Measurements from ENCODE around the gene SNTB2.

The SNTB2 gene

DNA sequence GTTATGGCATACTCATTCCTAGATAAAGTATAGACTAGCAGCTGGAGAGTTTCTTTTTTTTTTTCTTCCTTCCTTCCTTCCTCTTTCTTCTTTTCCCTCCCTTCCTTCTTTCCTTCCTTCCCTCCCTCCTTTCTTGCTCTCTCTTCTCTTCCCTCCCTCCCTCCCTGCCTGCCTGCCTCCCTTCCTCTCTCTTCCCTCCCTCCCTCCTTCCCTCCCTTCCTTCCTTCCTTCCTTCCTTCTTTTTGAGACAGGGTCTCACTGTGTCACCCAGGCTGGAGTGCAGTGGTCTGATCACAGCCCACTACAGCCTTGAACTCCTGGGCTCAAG is 7.0 kb upstream of the SNTB2 start:
- DNase-seq (ENCODE audit: low spot score) = no peak

DNA sequence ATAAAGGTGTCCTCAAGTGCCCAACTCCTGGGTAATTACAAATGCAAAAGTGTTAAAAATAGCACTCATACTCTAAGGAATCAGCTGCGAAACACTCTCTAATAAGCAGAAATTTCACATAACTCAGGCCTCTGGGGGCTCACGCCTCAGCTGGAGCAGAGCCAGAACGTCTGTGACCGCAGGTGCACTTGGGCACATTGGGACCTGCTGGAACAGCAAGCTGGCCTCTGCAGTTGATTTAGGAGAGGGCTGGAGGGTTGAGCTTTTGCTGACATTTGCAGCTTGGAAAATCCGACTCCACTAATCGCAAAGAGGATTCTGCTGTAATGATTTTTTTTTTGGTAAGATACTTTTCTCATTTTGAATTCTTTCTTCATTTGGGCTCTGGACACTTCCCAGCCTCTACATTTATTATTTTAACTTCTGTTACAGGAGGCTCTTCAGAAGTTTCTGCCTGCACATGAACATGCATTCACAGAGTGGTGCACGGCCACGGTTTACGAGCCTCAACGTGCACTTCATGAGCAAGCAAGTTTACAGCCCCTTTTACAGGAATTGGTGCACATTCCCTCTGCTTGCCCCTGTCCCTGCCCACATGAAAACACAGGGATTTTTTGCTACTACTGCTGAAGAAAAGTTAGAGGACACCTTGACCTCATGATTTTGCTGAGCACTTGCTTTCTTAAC is 4.1 kb upstream of the SNTB2 start:
- no peak for DNase-seq (ENCODE audit: low spot score)

DNA sequence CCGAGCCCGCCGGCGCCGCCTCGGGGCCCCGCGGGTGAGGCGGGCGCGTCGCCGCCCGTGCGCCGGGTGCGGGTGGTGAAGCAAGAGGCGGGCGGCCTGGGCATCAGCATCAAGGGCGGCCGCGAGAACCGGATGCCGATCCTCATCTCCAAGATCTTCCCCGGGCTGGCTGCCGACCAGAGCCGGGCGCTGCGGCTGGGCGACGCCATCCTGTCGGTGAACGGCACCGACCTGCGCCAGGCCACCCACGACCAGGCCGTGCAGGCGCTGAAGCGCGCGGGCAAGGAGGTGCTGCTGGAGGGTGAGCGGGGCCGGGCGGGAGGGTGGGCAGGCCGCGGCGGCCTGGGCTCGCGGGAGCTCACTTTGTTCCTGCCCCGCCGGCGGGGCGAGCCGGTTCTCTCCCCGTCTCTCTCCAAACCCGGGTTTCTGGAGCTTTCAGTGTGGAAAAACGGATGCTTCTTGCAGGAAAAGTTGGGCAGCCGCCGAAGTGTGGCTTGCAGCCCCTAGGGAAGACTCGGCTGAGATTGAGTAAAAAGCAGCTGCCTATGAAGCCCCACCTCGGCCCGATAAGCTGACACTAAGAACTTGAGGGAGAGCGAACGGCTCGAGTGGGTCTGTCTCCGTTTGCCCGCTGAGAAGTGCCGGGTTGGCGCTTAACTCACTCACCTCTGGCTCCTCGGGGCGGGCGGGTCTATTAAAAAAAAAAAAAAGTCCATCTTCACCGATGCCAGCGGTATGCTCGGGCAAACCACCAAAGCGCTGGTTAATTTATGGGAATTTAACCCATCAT is 677 bp downstream of the SNTB2 start:
- DNase-seq (ENCODE audit: low spot score) = peak; percentile 45

GRCh38 chr16:69188236-69188549 is 1.2 kb downstream of the SNTB2 start:
- peak; percentile 51 for DNase-seq (ENCODE audit: low spot score)

DNA sequence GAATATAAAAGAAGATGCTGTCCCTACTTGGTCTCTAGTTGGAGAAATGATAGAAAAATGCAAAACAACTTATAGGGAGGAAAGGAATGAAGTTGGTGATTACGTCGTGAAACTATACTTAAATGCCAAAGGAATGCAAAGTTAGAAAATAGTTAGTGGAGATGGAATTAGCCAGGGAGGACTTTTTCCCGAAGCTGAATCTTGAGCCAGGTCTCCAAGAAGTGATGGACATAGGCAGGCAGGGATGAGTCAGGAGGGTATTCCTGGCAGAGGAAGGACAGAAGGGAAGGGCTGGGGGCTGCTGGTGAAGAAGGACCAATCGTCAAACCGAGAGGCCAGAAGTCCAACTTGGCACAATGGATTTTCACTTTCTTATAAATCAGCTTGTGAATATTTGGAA is 1.8 kb downstream of the SNTB2 start:
- DNase-seq (ENCODE audit: low spot score) = no peak

DNA sequence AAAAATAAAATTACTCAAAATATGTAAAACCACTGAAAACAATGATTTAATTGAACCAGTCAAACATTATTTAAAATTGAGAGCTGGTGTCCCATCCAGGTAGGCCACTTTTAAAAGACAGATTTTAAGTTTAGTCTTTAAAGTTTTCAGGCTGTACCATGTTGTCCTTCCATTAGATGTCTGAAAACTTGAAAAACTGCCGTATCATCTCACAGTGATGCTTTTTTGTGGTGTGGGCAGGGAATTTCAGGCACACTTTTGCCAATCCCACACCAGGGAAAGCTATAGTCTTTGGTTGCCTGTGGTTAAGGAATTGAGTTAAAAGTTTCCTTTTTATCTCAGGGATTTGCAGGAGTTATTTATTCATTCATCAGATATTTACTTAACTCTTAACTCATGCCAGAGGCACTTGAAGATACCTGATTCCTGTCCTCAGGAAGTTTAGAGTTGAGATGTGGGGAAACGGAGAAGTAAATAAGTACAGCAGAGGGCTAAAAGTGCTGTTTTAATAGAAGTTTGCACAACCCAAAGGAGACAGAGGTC is 3.2 kb downstream of the SNTB2 start:
- no peak for DNase-seq (ENCODE audit: low spot score)

DNA sequence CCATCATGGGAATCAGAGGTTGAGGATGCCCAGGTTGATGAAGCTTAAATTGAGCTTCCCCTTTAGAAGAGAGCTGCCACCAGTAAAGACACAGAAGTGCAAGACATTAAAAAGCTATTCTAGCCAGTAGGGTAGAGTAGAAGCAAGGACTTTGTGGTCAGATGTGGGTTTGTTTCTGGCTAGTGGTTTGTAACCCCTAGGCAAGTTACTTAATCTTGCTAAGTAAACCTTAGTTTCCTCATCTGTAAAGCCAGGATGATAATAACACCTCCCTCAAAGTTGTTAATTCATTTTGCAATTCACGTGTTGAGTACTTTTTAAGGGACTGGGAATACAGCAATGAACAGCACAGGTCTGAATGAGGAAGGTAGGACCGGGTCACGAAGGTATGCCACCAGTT is 3.6 kb downstream of the SNTB2 start:
- no peak for DNase-seq (ENCODE audit: low spot score)

- DNase-seq (ENCODE audit: low spot score) = no peak
Observed at GRCh38 chr16:69191136-69191535, 4.2 kb downstream of the SNTB2 start.

- DNase-seq (ENCODE audit: low spot score) = no peak
Observed at GRCh38 chr16:69193855-69194254, 6.9 kb downstream of the SNTB2 start.

DNA sequence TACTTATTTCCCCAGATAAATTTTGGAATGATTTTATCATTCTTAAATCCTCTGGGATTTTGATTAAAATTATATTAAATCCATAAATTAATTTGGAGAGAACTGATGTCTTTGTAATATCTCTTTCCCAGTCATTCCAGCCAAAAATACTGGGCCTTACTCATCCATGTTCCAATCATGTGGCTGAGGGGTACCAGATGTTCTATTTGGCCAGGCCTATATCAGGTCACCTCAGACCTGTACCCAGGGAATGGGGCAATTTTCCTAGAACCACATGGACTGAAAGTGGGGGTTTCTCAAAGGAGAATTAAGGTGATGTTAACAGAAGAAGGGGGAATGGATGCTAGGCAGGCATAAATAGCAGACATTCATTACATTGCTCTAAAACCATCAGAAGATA is 7.5 kb downstream of the SNTB2 start:
- no peak for DNase-seq (ENCODE audit: low spot score)

DNA sequence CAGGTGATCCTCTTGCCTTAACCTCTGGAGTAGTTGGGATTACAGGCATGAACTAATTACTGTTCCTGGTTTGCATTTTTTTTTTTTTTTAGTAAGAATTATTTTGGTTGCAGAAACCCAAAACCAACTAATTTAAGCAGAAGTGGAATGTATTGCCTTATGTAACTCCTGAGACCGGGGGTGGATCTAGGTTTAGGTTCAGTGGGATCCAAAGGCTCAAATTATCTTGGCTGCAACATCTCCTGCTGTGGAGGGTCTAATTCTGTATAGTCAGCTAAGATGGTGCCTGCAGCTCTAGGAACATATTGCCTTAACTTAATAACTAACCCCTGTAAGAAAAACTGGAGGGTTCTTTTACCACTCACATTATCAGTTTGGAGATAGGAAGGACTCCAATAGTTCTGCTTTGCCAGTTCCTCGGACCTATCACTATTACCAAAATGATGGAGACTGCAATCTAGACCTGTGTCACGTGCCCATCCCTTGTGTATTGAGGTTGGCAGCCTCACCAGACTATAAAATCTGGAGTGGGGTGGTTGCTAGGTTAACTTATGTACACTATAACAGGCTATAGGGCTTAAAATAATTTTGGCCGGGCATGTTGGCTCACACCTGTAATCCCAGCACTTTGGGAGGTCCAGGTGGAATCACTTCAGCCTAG is 8.5 kb downstream of the SNTB2 start:
- DNase-seq (ENCODE audit: low spot score) = no peak

GRCh38 chr16:69197573-69197972 is 10.6 kb downstream of the SNTB2 start:
- DNase-seq (ENCODE audit: low spot score) = no peak

DNA sequence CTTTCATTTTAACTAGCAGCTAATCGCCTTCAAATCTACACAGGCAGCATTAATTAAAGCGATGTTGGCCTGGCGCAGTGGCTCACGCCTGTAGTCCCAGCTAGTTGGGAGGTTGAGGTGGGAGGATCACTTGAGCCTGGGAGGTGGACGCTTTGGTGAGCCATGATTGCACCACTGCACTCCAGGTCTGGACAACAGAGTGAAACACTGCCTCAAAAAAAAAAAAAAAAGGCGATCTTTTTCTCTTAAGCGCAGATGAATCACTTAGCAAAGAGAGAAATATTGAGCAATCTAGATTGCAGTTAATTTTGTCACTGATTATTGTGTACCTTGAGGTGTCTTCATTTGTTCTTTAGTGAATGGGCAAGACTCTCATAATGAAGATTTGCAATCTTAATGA is 12.4 kb downstream of the SNTB2 start:
- DNase-seq (ENCODE audit: low spot score) = no peak

- no peak for DNase-seq (ENCODE audit: low spot score)
Observed at GRCh38 chr16:69201291-69201690, 14.3 kb downstream of the SNTB2 start.

DNA sequence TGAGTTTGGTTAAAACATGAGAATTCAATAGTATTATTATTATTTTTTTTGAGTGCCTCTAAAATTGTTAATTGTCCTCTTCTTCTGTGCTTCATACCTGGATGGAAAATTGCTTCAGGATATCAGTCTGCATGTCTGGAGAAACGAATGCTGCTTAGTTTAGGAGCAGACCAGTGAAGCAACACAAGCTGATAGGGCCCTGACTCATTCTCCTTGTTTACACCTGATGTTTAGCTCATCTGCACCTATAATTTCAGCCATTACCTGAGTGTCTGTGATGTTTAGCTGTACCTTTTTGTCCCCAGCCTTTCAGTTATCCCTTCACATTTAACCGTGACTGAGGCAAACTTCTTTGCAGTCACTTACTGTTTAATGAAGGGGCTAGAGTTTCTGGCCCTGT is 14.8 kb downstream of the SNTB2 start:
- no peak for DNase-seq (ENCODE audit: low spot score)

GRCh38 chr16:69204172-69204571 is 17.2 kb downstream of the SNTB2 start:
- peak; percentile 11 for DNase-seq (ENCODE audit: low spot score)

- DNase-seq (ENCODE audit: low spot score) = no peak
Observed at GRCh38 chr16:69209735-69210134, 22.8 kb downstream of the SNTB2 start.

GRCh38 chr16:69217433-69217832 is 30.5 kb downstream of the SNTB2 start:
- no peak for DNase-seq (ENCODE audit: low spot score)

DNA sequence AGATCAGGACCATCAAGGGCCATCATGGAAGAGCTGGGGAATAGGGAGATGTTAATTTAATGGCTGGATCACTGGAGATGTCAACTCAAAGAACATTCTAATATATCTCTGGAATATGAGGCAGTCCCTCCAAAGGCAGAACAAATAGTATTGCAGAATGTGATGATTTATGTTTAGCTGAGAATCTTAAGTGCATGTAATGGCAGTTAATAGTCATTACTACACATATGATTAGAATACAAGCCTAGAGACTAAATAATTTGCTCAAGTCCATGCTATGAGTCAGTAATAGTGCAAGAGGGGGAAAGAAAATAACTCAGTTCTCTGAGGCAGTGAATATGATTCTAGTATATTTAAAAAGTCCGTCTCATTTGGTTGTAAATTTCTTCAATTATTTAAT is 32.3 kb downstream of the SNTB2 start:
- no peak for DNase-seq (ENCODE audit: low spot score)

DNA sequence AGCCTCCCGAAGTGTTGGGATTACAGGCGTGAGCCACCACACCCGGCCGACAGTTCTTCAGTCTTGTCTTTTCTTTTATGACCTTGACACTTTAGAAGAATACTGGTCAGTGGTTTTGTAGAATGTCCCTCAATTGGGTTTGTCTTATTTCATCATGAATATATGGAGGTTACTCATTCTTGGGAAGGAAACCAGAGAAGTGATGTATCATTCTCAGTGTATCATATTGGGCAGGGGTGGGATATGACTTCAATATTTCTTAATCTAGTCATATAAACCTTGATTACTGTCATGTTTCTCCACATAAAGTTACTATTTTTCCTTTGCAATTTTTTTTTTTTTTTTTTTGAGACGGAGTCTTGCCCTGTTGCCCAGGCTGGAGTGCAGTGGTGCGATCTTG is 36.9 kb downstream of the SNTB2 start:
- no peak for DNase-seq (ENCODE audit: low spot score)

DNA sequence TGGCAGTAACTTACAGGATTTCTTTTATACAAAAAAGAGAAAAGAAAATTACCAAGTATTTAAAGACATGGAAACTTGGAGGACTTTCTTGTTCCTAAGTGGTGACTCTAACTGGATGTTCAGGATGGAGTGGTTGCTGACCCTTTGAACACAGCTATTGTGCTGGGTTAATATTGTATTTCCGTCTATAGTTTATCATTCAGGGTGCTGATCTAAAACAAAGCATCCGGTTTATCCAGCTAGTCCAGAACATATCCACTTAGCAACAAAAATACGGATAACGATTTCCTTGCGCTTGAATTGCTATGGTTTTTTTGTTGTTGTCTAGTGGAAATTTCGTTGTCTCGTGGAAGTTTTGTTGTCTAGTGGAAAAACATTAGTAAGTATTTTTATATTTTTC is 38.2 kb downstream of the SNTB2 start:
- DNase-seq (ENCODE audit: low spot score) = no peak

- DNase-seq (ENCODE audit: low spot score) = no peak
Observed at GRCh38 chr16:69233124-69233523, 46.2 kb downstream of the SNTB2 start.

- no peak for DNase-seq (ENCODE audit: low spot score)
Observed at GRCh38 chr16:69234460-69234859, 47.5 kb downstream of the SNTB2 start.
